NCI-H1436 treated with DMSO at 0.1 percent for 48 hours (cell line): Measurements from ENCODE around the gene SPECC1.
"Not testable (repeated sequence)": the region's sequence is repeated elsewhere in the genome, so short reads cannot be mapped to it uniquely, and the experiment has no call there.

ENCODE experiments used
- DNase-seq: peaks from one replicate; lab custom pipeline; 2025; lab: John Stamatoyannopoulos, UW

The SPECC1 gene

DNA sequence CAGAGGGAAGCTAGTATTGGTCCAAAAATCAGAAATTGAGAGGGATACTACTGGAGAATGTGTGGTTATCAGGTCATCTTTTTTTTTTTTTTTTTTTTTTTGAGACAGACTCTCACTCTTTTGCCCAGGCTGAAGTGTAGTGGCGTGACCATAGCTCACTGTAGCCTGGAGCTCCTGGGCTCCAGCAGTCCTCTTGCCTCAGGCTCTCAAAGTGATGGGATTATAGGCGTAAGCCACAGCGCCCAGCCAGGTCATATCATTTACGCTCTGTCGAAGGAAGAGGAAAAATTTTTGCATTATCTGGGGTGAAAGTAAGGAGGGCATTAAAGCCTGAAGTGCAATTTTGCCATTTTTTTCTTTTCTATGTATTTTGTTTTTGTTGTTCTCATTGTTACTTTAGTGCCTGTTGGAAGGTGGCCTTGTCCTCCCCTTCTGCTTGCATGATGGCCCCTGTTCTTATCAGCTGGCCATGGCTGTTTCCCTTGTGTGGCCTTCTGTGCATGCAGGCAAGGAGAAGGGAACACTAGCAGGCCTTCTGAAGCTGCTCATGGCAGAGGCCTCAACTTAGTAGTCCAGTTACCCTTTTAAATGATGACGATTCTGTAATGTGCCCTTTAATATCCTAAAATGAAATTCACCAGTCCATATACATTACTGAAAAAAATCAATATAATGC, 118.3 kb downstream of the SPECC1 start:
- no peak for DNase-seq

- no peak for DNase-seq
These were observed 119.0 kb downstream of the SPECC1 start for GRCh38 chr17:20128036-20128667.

- no peak for DNase-seq
These were observed 124.4 kb downstream of the SPECC1 start for GRCh38 chr17:20133517-20133916.

DNA sequence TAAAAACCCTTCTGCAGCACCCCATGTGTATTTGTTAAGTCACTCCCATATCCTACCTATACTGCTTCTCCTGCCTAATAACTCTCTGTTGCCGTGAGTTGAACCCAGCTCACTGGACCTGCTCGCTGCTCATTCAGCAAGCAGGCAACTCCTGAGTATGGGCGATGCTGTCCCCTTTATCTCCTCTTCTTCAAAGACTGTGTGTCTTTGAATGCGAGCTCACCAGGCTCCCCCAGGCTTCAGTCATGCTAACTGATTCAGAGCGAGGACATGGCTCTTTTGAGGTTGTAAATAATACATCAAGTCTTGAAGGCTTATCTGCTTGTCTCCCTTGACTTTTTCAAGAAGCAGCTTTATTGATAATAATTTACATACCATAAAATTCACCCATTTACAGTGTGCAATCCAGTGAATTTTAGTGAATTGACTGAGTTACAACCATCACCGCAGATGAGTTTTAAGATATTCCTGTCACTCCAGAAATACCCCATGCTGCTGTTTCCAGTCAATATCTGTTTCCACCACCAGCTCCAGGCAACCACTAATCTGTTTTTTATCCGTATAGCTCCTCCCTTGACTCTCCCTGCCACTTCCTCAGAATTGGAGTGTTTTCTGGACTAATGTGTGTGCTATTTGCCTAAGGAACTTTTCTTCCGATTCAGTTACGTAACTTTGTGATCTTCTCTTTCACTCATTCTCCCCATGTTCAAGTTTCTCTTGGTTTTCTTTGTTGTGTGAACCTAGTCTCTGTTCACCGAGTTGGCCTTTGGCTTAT, 132.2 kb downstream of the SPECC1 start:
- no peak for DNase-seq

- DNase-seq, result no peak
These were observed 133.1 kb downstream of the SPECC1 start for GRCh38 chr17:20142268-20142667.

DNA sequence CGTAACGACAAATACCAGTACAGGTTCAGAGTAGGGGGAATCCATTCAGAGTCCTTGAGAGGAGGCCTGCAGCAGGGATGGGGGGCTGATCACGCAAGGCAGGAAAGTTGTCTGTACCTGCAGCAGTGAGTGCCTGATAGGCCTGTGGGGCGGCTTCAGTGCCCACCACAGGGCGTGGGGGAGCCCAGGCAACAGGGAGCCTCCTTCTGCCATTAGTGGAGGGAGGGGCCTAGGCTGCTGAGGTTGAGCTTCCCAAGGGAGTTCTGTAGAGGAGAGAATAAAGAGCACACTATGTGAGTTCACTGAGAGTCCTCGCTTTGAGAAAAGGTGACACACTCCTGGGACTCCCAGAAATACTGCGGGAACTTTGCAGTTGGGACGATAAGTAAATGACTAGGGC, 134.6 kb downstream of the SPECC1 start:
- no peak for DNase-seq

DNA sequence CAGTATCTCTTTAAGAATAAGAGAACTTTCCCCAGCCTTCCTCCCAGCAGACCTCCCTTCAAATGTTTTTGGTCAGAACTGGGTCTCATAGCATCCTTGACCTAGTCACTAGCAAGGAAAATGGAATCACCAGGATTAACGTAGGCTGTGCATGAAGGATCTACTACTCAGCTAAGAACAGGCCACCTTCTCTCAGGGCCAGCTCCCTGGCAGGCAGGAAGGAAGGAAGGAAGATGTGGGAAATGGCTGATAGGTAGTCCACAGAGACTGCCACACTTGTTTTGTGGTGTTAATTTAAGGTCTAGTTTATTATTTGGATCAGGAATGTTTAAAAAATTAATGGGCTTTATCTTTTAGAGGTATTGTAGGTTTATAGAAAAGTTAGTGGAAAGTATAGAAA, 136.4 kb downstream of the SPECC1 start:
- no peak for DNase-seq

DNA sequence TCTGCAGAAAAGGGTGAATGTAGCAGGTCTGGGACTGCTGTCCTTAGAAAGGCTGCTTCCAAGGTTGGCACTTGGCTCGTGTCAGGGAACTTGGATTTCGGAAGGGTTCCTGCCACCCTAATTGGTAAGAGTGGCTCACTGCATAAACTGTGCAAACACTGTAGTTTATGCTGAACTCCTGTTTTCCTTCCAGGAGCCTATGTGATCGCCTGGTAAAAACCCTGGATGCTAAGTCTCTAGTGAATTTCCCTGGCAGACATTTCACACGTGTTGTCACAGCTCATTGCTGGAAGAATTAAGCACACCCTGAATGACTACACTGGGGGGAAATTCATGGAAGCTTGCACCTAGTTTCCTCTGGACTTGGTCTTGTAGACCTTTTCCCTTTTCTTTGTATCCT, 140.1 kb downstream of the SPECC1 start:
- DNase-seq, result no peak

GRCh38 chr17:20151174-20151573, 142.0 kb downstream of the SPECC1 start:
- DNase-seq, result no peak

- DNase-seq, result no peak
These were observed 144.1 kb downstream of the SPECC1 start for GRCh38 chr17:20153231-20153630.

DNA sequence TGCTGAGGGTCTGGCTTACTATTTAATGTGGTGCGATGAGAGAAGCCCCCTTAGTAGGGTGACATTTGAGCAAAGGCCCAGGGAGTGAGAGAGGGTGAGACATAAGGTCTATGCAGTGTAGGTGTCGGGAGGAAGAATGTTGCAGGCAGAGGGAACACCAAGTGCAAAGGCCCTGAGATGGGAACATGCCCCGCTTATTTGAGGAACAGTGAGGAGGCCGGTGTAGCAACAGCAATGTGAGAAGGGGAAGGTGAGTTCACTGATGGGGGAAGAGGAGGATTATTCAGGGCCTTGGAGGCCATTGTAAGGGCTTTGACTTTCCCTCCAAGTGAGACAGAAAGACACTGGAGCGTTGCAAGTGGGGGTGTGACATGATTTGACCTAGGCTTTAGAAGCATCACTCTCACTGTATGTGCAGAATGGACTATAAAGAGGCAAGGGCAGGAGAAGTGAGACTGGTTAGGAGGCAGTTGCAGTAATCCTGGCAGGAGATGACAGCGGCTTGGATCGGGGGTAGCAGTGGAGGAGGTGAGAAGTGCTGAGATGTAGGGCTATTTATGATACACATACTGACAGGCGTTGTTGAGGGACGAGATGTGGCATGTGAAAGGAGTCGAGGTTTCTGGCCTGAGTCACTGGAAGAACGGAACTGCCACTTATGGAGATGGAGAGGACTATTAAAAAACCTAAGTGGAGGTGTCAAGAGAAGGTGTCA, 145.3 kb downstream of the SPECC1 start:
- DNase-seq, result no peak

DNA sequence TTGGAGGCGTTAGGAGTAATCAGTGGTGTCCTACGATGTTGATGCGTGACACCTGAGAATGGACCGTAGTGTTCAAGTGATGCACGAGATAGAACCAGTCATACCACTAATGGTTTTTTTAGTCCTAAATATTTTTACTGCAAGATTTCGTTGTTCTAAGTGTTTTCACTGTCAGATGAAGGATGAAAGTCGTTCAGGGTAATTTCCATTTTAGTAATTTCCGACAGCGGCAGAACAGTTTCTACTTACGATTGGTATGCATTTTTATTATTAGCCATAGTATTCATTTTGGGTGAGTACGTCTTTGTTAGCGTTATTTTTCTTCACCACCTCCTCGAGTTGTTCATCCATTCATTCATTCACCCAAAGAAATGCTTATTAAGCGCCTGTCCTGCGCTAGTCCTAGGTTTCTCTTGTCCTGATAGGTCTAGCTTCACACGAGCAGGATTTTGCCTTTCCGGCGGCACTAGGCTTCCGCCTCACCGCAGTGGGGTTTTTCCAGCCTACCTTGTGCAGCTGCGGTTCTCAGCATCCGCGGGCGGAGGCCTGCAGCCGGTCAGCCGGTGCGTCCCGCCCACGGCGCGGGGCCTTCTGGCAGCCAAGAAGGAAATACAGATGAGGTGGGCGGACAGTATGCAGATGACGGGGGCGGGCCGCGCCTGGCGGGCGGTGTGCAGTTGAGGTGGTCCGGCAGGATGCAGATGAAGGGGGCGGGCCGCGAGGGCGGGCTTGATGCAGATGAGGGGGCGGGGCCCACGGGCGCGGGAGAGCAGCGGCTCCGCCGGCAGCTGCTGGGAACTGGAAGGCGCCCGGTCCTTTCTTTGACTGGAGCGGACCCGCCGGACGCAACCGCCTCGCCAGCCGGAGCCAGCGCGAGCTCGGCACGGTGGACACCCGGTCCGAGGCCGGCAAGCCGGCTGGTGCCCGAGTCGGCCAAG, 146.4 kb downstream of the SPECC1 start:
- peak; percentile 89 for DNase-seq

DNA sequence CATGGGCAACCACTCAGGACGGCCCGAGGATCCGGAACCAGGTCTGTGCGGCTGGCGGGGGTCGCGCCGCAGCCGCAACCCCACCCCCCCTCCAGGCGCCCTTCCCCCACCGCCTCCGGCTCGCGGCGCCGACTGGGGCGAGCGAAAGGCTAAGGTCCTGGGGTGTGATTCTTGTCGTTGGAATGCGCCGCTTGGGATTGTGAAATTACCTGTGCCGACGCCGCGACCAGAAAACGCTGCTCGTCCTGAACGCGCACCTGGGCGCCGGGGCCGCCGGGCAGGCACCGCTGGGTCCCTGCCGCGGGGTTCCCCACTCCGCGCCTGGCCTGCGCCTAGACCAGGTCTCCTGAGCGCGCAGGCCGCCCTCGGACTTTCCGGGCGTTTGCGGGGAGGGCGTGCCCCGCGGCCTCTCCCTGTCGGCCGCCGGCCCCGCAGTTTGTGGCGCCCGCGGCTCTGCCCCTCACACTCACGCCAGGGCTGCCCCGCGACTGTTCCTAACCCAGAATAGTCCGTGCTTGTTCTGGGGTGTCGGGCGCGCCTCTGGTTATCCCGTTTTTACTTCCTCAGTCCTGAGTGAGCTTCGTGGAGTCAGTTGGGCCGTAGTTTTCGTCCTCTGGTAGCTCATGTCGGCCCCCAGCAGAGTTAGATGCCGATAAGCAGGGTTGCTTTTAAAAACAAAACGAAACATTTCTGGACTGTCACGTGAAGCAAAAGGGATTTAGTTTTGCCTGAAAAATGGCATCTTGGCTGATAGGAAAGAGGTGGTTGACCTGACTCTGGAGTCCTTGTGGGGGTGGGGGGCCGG, 147.2 kb downstream of the SPECC1 start:
- DNase-seq, result no peak

DNA sequence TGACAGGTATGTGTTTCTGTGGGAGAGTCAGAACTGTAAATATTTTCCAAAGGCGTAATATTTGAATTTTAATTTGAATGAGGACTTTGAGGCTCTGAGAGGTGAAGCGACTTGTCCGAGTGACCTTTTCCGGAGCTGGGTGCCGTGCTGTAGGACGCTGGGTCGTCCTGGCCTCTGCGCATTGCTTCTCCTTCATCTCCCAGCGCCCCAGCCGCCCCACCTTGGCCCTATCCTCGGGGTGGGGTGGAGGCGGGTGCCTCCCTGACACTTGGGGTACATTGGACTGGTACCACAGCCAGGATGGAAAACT, 147.8 kb downstream of the SPECC1 start:
- DNase-seq, result no peak

DNA sequence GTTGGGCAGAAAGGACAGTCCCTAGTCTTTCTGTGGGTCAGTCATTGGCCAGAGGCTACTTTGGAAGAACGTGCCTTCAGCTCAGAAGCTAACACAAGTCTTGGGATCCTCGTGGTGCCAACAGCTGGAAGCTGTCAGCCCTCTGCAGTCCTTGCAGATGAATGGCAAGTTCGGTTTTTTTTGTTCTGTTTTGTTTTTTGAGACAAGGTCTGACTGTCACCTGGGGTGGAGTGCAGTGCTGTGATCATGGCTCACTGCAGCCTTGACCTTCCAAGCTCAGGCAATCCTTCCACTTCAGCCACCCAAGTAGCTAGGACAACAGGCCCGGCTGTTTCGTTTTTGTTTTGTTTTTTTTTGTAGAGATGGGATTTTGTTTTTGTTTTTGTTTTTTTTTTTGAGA, 149.4 kb downstream of the SPECC1 start:
- DNase-seq, result no peak

DNA sequence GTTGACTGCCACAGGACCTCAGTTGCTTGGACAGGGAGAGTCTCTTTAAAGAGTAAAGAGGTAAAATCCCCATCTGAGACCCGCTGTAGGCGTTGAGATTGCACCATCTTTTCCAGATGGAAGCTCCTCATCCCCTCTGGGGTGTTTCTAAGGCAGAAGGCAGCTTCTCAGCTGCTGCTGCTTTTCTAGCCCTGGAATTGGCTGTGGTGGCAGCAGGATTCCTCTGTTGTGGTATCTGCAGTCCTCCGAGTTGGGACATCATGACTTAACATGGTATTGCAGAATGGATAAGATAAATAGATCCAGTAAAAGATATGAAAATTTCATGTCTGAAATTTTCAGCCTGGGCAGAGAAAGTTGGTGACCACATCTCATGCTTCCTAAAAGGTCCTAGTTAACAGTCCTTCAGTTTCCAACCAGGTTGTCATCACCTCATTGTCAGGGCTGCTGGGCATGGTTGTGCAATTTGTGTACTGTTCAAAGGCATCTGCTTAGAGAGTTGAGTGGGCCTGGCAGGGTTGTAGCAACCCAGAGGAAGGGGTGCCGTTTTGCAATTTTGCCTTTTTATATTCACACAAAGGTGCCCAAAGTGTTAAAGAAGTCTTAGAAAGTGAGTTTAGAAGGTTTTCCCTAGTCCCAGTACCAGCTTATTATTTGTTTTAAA, 150.4 kb downstream of the SPECC1 start:
- no peak for DNase-seq

DNA sequence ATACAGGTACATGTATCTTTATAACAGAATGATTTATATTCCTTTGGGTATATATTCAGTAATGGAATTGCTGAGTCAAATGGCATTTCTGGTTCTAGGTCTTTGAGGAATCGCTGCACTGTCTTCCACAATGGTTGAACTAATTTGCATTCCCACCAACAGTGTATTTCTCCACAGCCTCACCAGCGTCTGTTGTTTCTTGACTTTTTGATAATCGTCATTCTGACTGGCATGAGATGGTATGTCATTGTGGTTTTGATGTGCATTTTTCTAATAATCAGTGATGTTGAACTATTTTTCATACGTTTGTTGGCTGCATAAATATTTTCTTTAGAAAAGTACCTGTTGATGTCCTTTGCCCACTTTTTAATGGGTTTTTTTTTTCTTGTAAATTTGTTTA, 156.4 kb downstream of the SPECC1 start:
- not testable (repeated sequence) for DNase-seq

- no peak for DNase-seq
These were observed 160.9 kb downstream of the SPECC1 start for GRCh38 chr17:20170085-20170484.

- DNase-seq, result no peak
These were observed 162.7 kb downstream of the SPECC1 start for GRCh38 chr17:20171741-20172365.

DNA sequence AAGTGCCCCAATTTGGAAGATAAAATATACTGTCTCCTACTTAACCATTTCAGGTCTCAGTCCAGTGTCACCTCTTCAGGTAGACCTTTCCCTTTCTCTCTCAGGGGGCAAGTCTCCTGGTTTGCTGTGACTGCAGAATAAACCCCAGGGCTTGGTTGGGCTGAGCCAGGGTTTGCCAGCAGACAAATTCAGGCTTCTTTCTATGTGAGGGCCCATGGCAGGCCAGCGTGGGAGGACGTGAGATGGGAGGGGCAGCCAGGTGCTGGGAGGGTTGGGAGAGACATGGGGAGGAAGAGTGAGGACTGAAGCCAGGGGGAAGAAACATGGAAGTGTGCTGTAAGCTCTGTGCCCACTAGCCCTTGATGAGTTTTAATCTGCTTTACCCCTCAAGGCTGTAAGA, 163.2 kb downstream of the SPECC1 start:
- no peak for DNase-seq
